MM.1S (cell line): ENCODE data around the gene TMEM221.

Experiments used
- DNase-seq: peaks from one replicate; pipeline ENCODE4 v3.0.0-alpha.2; 2015
- H2AFZ ChIP-seq: fragments of 300-600 bp; sonication (generic); 2 replicates; pipeline ENCODE4 v1.6.0; 2016; ENCODE audit warnings: antibody characterized with exemption, low read length
- H3F3A ChIP-seq: fragments of 300-600 bp; sonication (generic); 2 replicates; pipeline ENCODE4 v1.6.1; 2016; ENCODE audit warnings: mild to moderate bottlenecking, antibody characterized with exemption, low read length, moderate library complexity, mixed read lengths; ENCODE audit not compliant: insufficient read depth
- H3K27ac ChIP-seq: fragments of 300-600 bp; sonication (generic); 2 replicates; pipeline ENCODE4 v1.5.1; 2016; ENCODE audit warnings: mild to moderate bottlenecking, low read length
- H3K27me3 ChIP-seq: fragments of 300-600 bp; sonication (generic); replicated peaks from 2 replicates; pipeline ENCODE4 v1.6.0; 2016; ENCODE audit warnings: low read length; ENCODE audit not compliant: insufficient read depth
- H3K36me3 ChIP-seq: fragments of 300-600 bp; sonication (generic); replicated peaks from 2 replicates; pipeline ENCODE4 v1.6.1; 2016; ENCODE audit warnings: mild to moderate bottlenecking, low read length, mixed read lengths; ENCODE audit not compliant: insufficient read depth
- H3K4me1 ChIP-seq: fragments of 300-600 bp; sonication (generic); 2 replicates; pipeline ENCODE4 v1.6.1; 2016; ENCODE audit warnings: low read length, mixed read lengths
- H3K4me2 ChIP-seq: fragments of 300-600 bp; sonication (generic); 2 replicates; pipeline ENCODE4 v1.6.0; 2016; ENCODE audit warnings: low read depth, low read length
- H3K4me3 ChIP-seq: fragments of 300-600 bp; sonication (generic); 2 replicates; pipeline ENCODE4 v1.5.1; 2016; ENCODE audit warnings: low read length, mixed read lengths
- H3K79me2 ChIP-seq: fragments of 300-600 bp; sonication (generic); 2 replicates; pipeline ENCODE4 v1.6.1; 2016; ENCODE audit warnings: mixed run types, low read length, mixed read lengths
- H3K9ac ChIP-seq: fragments of 300-600 bp; sonication (generic); 2 replicates; pipeline ENCODE4 v1.6.1; 2016; ENCODE audit warnings: low read length, mixed read lengths
- H3K9me2 ChIP-seq: fragments of 300-600 bp; sonication (generic); replicated peaks from 2 replicates; pipeline ENCODE4 v1.6.1; 2016; ENCODE audit warnings: mild to moderate bottlenecking, low read length, mixed read lengths; ENCODE audit not compliant: insufficient read depth
- H3K9me3 ChIP-seq: fragments of 300-600 bp; sonication (generic); replicated peaks from 2 replicates; pipeline ENCODE4 v1.6.1; 2016; ENCODE audit warnings: mild to moderate bottlenecking, low read length, mixed read lengths; ENCODE audit not compliant: insufficient read depth
- H4K20me1 ChIP-seq: fragments of 300-600 bp; sonication (generic); 2 replicates; pipeline ENCODE4 v1.6.1; 2016; ENCODE audit warnings: mild to moderate bottlenecking, low read length, moderate library complexity, mixed read lengths; ENCODE audit not compliant: insufficient read depth
- EZH2 ChIP-seq: fragments of 300-600 bp; sonication (generic); optimal IDR thresholded peaks from 2 replicates; pipeline ENCODE3; 2017; ENCODE audit warnings: low read depth, mild to moderate bottlenecking, antibody characterized with exemption, low read length, mixed read lengths
- EZH2phosphoT487 ChIP-seq: fragments of 300-600 bp; sonication (generic); IDR thresholded peaks from 2 replicates; pipeline ENCODE4 v1.6.1; 2018; ENCODE audit warnings: antibody characterized with exemption, low read length
- TF ChIP-seq, protein P1 (sequence below): fragments of 300-600 bp; sonication (generic); IDR thresholded peaks from 2 replicates; pipeline ENCODE4 v1.5.1; 2016; ENCODE audit warnings: antibody characterized with exemption, low read length, mixed read lengths

Gene TMEM221

DNA sequence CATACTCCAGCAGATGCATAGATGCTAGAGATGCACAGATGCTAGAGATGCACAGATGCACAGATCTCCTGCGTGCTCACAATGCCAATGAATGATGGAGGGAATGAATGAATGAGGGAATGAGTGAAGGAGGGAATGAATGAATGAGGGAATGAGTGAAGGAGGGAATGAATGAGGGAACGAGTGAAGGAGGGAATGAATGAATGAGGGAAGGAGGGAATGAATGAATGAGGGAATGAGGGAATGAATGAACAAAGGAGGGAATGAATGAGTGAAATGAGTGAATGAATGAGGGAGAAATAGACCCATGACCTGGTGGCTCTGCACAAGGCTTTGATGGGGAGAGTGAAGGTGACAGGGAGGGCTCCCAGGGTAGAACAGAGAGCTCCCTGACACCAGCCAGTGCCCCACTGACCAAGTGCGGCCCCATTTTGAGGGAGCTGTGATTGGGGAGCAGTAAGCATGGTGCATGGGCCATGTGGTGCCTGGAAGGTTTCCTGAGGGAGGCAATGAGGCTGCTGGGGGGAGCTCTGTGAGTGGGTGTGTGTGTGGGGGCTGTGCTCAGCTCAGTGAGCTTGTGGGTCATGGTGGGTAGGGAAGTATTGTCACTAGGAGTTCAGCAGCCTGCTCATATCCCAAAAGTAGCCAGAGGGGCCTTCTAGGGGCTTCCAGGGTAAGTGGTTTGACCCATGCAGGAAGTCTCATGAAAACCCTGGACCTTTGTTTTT is 34.6 kb upstream of the TMEM221 start:
- no peaks in the 10 kb centered on the region for H3K4me1 ChIP-seq
- no peak overlapping the region for H3K27ac ChIP-seq
- TF ChIP-seq EZH2phosphoT487 (no peak), EZH2 (no peak)
- TF ChIP-seq, protein P1, sequence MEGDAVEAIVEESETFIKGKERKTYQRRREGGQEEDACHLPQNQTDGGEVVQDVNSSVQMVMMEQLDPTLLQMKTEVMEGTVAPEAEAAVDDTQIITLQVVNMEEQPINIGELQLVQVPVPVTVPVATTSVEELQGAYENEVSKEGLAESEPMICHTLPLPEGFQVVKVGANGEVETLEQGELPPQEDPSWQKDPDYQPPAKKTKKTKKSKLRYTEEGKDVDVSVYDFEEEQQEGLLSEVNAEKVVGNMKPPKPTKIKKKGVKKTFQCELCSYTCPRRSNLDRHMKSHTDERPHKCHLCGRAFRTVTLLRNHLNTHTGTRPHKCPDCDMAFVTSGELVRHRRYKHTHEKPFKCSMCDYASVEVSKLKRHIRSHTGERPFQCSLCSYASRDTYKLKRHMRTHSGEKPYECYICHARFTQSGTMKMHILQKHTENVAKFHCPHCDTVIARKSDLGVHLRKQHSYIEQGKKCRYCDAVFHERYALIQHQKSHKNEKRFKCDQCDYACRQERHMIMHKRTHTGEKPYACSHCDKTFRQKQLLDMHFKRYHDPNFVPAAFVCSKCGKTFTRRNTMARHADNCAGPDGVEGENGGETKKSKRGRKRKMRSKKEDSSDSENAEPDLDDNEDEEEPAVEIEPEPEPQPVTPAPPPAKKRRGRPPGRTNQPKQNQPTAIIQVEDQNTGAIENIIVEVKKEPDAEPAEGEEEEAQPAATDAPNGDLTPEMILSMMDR: no peak
- no peak overlapping the region for H3K4me3 ChIP-seq
- H3K9me3 ChIP-seq: no peaks in the 10 kb centered on the region
- H3K9ac ChIP-seq: no peak overlapping the region
- H2AFZ ChIP-seq: no peak overlapping the region
- peaks cover 52% of the 10 kb centered on the region for H3K27me3 ChIP-seq
- no peaks in the 10 kb centered on the region for H3K79me2 ChIP-seq
- H3K36me3 ChIP-seq: no peaks in the 10 kb centered on the region
- no peaks in the 10 kb centered on the region for H3K9me2 ChIP-seq
- no peaks in the 10 kb centered on the region for H4K20me1 ChIP-seq
- DNase-seq: no peak
- no peaks in the 10 kb centered on the region for H3F3A ChIP-seq
- H3K4me2 ChIP-seq: no peak overlapping the region

DNA sequence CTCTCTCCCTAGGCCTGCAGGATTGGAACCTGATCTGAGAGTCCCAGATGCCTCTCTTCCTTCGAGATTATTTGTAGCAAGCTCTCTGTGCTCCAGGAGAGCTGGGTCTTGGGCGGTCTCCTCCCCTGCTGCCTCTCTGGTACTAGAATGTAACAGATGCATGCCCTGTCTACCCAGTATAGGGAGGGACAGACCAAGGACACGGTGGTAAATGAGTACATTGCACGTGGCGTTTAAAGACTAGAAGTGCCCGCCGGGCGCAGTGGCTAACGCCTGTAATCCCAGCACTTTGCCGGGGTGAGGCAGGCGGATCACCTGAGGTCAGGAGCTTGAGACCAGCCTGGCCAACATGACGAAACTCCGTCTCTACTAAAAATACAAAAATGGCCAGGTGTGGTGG is 33.5 kb upstream of the TMEM221 start:
- H4K20me1 ChIP-seq: no peaks in the 10 kb centered on the region
- H3K4me2 ChIP-seq: no peak overlapping the region
- no peak overlapping the region for H3K27ac ChIP-seq
- H3K4me1 ChIP-seq: no peaks in the 10 kb centered on the region
- no peaks in the 10 kb centered on the region for H3K9me3 ChIP-seq
- no peak overlapping the region for H3K4me3 ChIP-seq
- no peak for DNase-seq
- no peak overlapping the region for H3K9ac ChIP-seq
- TF ChIP-seq EZH2 (no peak), EZH2phosphoT487 (no peak)
- TF ChIP-seq, protein P1: no peak
- H3K9me2 ChIP-seq: no peaks in the 10 kb centered on the region
- no peaks in the 10 kb centered on the region for H3K79me2 ChIP-seq
- no peaks in the 10 kb centered on the region for H3K36me3 ChIP-seq
- H2AFZ ChIP-seq: no peak overlapping the region
- H3F3A ChIP-seq: no peaks in the 10 kb centered on the region
- H3K27me3 ChIP-seq: peaks cover 52% of the 10 kb centered on the region

DNA sequence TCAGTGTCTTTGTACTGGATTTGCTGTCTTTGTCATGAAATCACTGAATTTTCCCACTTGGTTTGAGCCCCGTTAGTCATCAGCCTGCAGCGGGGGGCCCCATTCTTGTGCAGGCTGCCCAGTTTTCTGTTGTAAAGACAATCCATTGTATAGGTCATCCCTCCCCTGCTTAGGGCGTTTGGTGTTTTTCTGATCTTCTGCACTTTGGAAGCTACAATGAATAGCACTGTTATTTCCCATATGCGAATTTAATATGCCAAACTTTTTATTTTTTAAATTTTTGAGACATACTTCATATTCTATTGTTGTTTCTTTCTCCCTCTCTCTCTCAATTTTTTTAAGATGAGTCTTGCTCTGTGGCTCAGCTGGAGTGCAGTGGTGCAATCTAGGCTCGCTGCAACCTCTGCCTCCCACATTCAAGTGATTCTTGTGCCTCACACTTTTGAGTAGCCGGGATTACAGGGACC is 30.9 kb upstream of the TMEM221 start:
- DNase-seq: no peak
- Histone ChIP-seq H3F3A (no peaks in the 10 kb centered on the region), H3K27ac (no peak overlapping the region), H3K4me1 (no peaks in the 10 kb centered on the region), H3K9me3 (no peaks in the 10 kb centered on the region), H3K4me2 (no peak overlapping the region), H3K79me2 (no peaks in the 10 kb centered on the region), H3K9ac (no peak overlapping the region), H3K4me3 (no peak overlapping the region), H2AFZ (no peak overlapping the region), H4K20me1 (no peaks in the 10 kb centered on the region), H3K36me3 (no peaks in the 10 kb centered on the region), H3K9me2 (no peaks in the 10 kb centered on the region), H3K27me3 (peaks cover 35% of the 10 kb centered on the region)
- no peak for TF ChIP-seq EZH2
- TF ChIP-seq EZH2phosphoT487: no peak
- TF ChIP-seq, protein P1: no peak
